ENCODE measurements around the gene RRP1.

The RRP1 gene

DNA sequence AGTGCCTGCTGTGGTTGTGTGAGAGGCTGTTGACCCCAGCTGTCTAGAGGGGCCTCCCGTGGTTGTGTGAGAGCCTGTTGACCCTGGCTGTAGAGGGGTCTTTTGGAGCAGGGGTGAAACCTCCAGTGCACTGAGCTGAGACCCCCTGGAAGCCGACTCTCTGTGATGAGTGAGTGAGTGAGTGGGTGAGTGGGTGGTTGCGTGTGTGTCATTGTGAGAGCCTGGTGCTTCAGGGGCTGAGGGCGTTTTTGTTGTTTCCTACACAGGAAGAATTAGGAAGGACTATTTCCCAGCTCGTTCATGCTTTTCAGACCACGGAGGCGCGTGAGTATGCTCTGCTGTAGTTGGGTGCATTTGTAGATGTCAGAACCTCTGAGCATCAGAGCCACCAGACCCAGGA is 3.0 kb downstream of the RRP1 start:
- H3K4me1 Mint-ChIP-seq = peaks cover 20% of the 10 kb centered on the region
- H3K4me3 Mint-ChIP-seq = no peak overlapping the region
- no peak for TF ChIP-seq CTCF (IDR thresholded peaks at IDR 0.05)
- H3K9me3 Mint-ChIP-seq = no peaks in the 10 kb centered on the region
- no peak for DNase-seq
- H3K27ac Mint-ChIP-seq = no peak overlapping the region
- H3K27me3 Mint-ChIP-seq (ENCODE audit: low read depth, poor library complexity) = peaks cover 3% of the 10 kb centered on the region
- peaks cover 46% of the 10 kb centered on the region for H3K36me3 Mint-ChIP-seq (ENCODE audit: low read depth)

- no peak for TF ChIP-seq CTCF (IDR thresholded peaks at IDR 0.05)
- Mint-ChIP-seq H3K4me3 (no peak overlapping the region), H3K9me3 (no peaks in the 10 kb centered on the region), H3K36me3 (ENCODE audit: low read depth) (peaks cover 50% of the 10 kb centered on the region), H3K27me3 (ENCODE audit: low read depth, poor library complexity) (no peaks in the 10 kb centered on the region), H3K4me1 (peaks cover 20% of the 10 kb centered on the region), H3K27ac (no peak overlapping the region)
- no peak for DNase-seq
Measured at GRCh38 chr21:43793243-43793642, 3.9 kb downstream of the RRP1 start.

DNA sequence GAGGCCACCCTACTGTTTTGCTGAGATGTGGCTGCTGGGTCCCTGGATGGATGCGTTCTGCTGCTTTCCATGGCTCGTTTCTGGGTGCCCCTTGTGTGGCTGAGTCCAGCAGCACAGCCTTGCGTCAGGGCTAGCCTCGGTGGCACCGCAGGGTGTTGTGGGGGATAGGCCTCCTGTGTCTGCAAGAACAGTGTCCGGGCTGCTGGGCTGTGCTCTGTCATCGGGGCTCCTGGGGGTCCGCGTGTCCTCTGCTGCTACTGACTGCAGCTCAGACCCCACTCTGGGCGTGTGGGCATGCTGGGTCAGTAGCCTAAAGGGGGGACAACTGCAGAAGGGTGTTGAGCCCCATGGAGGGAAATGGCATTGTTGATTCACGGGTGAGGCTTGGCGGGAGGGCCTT is 4.9 kb downstream of the RRP1 start:
- Mint-ChIP-seq H3K4me1 (peaks cover 20% of the 10 kb centered on the region), H3K9me3 (no peaks in the 10 kb centered on the region), H3K27ac (no peak overlapping the region), H3K27me3 (ENCODE audit: low read depth, poor library complexity) (no peaks in the 10 kb centered on the region), H3K4me3 (no peak overlapping the region), H3K36me3 (ENCODE audit: low read depth) (peaks cover 52% of the 10 kb centered on the region)
- no peak for TF ChIP-seq CTCF (IDR thresholded peaks at IDR 0.05)
- no peak for DNase-seq

DNA sequence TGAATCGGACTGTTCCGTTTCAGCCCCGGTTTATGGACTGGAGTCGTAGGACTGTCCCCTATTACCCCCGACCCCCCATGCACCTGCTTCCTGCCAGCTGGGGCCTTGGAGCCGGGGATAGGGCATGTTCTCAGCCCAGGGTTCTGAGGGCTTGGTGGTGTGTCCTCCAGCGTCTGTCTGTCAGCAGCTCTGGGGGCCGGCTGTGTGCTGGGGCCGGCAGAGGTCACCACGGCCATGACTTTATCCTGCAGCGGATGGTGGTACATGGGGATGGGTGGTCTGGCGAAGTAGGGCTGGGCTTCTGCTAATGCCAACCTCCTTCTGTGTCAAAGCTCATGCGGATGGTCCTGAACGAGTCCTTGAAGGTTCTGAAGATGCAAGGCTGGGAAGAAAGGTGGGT is 5.5 kb downstream of the RRP1 start:
- Mint-ChIP-seq H3K9me3 (no peaks in the 10 kb centered on the region), H3K27ac (no peak overlapping the region), H3K4me1 (peaks cover 20% of the 10 kb centered on the region), H3K36me3 (ENCODE audit: low read depth) (peaks cover 52% of the 10 kb centered on the region), H3K4me3 (no peak overlapping the region), H3K27me3 (ENCODE audit: low read depth, poor library complexity) (no peaks in the 10 kb centered on the region)
- no peak for DNase-seq
- no peak for TF ChIP-seq CTCF (IDR thresholded peaks at IDR 0.05)

DNA sequence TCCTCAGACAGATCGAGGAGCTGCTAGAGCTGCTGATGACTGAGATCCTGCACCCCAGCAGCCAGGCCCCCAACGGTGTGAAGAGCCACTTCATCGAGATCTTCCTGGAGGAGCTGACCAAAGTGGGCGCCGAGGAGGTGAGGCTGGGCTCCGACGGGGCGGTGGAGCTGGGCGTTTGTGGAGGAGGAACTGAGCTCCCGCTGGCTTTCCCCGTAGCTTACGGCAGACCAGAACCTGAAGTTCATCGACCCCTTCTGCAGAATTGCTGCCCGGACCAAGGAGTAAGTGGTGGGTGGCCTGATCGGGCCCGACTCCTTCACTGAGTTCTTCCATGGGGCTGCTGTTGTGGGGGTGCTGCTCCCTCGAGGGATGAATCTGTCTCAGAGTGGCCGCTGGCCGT is 8.0 kb downstream of the RRP1 start:
- Mint-ChIP-seq H3K9me3 (no peaks in the 10 kb centered on the region), H3K4me3 (no peak overlapping the region), H3K27ac (no peak overlapping the region), H3K4me1 (no peaks in the 10 kb centered on the region), H3K27me3 (ENCODE audit: low read depth, poor library complexity) (no peaks in the 10 kb centered on the region), H3K36me3 (ENCODE audit: low read depth) (peaks cover 58% of the 10 kb centered on the region)
- TF ChIP-seq CTCF (IDR thresholded peaks at IDR 0.05) = no peak
- no peak for DNase-seq

GRCh38 chr21:43797925-43798715 is 8.7 kb downstream of the RRP1 start:
- Mint-ChIP-seq H3K36me3 (ENCODE audit: low read depth) (peaks cover 53% of the 10 kb centered on the region), H3K27ac (peak overlapping the region; percentile 84), H3K4me3 (no peak overlapping the region), H3K27me3 (ENCODE audit: low read depth, poor library complexity) (no peaks in the 10 kb centered on the region), H3K4me1 (no peaks in the 10 kb centered on the region), H3K9me3 (no peaks in the 10 kb centered on the region)
- no peak for DNase-seq
- TF ChIP-seq CTCF (IDR thresholded peaks at IDR 0.05) = no peak

Data from nephron progenitor cell (in vitro differentiated cells).